ENCODE results near the gene TIFAB.

The TIFAB gene

DNA sequence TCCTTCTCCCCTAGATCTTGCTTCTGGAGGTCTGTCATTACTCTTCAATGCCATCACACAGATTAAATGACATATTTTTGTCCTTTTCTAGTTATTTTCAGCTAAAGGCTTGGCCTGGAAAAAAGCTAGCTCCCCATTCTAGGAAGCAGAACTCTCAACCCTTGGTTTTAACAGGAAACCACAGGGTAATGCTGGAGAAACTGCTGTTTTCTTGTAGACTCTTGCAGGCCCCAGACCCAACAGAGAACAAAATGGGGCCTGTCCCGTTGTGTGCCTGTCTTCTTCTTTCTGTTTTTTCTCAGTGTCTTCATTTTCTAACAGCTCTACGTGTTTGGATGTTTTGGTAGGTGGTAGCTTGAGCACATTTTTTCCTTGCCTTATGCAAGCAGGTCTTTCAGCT is 26.5 kb downstream of the TIFAB start:
- DNase-seq (ENCODE audit: low spot score): no peak

DNA sequence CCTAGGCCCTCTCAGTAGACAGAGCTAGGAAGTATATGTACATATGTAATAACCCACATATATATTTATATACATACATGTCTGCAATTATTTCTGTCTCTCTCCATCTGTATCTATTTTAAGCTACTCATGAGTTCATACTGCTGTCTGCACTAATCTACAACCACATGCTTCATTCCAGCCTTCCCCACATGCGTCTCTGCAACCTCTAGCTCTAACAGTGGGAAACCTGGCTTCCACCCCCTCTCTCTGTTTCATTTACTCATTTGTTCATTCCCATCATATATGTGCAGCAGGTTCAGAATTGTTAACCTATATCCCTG is 28.3 kb downstream of the TIFAB start:
- DNase-seq (ENCODE audit: low spot score): no peak

DNA sequence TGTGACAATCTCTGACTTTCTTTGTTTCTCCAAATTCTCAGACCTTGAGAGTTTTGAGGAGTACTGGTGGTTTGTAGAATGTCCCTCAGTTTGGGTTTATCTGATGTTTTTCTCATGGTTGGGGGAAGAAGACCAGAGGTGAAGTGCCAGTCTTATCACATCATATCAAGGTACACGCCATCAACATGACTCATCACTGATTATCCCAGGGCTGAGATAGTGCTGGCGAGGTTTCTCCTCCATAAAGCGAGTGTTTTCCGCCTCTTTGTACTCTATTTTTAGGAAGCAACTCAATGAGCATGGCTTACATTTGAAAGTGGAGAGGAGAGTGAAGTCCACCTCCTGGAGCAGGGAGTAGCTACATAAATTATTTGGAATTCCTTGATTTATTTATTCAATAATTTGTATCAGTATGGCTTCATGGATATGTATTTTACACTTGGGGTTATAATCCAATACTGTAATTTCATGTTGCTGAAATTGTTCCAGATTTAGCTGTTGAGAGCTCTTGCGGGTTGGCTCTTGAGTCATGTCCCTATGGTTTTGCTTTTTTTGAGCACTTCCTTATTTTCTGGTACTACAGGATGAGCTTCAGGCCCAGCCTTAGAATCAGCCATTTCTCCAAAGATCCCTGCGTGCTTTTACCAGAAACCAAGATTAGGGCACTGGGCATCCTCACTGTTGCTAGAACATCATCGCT is 28.9 kb downstream of the TIFAB start:
- DNase-seq (ENCODE audit: low spot score): no peak

DNA sequence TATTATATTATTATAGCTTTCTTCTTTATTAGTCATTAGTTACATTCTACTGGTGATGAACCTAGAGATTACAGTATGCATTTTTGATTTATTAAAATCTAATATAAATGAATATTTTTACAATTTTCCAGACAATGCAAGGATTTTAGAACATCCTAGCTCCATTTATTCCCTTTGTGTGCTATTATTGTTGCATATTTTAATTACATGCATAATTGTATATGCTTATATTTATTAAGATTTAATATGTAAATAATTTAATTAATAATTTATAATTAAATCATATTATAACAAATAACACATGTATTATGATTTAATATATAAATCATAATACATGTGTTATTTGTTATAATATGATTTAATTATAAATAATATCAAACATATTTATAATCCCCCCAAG is 29.7 kb downstream of the TIFAB start:
- no peak for DNase-seq (ENCODE audit: low spot score)

DNA sequence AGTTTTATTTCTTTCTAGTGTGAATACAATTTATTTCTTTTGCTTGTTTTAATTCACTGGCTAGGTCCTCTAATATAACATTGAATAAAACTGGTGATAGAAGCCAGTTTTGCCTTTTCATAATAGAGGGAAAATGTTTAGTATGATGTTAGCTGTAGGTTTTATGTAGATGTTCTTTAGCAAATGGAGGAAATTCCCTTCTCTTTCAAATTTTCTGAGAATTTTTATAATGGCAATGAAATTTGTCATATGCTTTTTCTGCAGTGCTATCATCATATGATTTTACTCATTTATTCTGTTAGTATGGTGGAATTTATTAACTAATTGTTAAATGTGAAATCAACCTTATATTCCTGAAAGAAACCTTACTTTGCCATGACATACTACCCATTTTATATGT is 35.1 kb downstream of the TIFAB start:
- no peak for DNase-seq (ENCODE audit: low spot score)

DNA sequence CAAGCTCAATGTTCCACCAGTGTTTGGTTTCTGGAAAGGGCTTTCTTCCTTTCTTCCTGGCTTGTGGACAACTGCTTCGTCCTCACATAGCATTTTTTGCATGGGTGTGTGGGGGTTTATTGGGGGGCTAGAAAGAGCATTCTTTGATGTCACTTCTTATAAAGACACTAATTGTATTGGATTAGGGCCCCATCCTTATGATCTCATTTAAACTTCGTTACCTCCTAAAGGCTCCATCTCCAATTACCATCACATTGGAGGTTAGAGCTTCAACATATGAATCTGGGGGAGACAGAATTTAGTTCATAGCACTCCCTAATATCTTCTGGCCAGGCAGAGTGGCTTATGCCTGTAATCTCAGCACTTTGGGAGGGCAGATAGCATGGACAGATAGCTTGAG is 47.1 kb downstream of the TIFAB start:
- DNase-seq (ENCODE audit: low spot score): no peak

DNA sequence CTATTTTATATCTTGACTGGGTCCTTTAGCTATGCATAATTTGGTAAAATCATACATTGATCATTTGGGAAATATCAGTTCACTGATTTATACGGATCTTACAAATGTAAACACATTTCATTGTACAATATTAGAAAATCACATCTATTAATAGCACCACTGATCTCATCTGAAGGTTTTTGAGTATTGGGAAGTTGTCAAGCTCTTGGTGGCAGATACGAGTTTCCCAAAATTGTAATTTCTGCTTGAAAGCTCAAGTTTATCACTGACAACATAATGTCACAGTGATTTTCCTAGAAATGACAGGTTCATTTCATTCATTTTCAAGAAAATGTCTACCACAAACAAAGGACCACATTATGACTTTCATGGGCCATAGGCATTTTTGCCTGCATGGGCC is 50.1 kb downstream of the TIFAB start:
- no peak for DNase-seq (ENCODE audit: low spot score)

DNA sequence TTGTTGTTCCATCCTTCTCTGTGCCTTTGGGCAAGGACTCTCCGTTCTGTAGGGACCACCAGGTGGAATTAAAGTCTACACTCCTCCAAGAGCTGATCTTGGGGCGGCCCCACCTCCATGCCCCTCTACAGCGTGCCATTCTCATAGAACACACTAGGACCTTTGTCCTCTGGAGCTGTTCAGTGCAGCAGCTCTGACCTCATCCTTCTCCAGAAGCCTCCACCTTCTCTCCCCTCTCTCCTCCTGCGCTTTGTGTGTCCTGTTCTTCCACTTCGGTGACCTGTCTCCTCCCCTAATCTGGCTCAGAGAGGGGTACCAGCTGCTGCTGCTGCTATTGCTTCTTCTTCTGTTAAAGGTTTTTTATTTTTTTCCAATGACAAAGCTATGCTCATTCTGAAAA is 51.3 kb downstream of the TIFAB start:
- DNase-seq (ENCODE audit: low spot score): no peak

DNA sequence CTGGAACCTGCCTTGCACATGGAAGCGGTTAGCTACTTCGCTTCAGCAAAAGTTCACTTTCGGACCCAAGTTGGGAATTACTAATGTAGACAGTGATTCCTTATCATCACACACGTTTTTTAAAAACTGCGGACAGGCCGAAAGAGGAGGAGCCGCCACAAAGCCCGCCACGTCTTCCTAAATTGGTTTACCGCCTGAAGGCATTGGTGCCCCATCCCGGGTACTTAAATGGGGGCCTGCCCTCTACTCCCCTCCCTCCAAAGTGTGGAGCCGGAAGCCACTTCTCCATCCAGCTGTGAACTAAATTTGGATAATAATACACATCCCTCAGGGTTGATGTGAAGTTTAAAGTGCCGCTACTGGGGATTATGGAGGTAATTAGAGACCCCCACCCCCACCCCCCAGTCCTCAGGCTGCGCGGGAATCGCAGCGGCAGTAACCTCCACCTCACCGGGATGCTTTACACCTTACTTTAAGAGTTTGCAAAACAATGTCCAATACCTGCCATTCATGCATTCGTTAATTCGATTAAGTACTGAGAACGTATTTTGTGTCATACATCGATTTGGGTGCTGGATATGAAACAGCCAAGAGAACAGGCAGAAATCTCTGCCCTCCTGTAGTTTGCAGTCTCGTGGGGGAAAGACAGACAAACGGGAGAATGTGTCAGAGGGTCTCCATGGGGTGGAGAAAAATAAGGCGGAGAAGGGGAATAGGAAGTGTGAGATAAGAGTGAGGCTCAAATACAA is 52.2 kb downstream of the TIFAB start:
- peak; percentile 43 for DNase-seq (ENCODE audit: low spot score)

DNA sequence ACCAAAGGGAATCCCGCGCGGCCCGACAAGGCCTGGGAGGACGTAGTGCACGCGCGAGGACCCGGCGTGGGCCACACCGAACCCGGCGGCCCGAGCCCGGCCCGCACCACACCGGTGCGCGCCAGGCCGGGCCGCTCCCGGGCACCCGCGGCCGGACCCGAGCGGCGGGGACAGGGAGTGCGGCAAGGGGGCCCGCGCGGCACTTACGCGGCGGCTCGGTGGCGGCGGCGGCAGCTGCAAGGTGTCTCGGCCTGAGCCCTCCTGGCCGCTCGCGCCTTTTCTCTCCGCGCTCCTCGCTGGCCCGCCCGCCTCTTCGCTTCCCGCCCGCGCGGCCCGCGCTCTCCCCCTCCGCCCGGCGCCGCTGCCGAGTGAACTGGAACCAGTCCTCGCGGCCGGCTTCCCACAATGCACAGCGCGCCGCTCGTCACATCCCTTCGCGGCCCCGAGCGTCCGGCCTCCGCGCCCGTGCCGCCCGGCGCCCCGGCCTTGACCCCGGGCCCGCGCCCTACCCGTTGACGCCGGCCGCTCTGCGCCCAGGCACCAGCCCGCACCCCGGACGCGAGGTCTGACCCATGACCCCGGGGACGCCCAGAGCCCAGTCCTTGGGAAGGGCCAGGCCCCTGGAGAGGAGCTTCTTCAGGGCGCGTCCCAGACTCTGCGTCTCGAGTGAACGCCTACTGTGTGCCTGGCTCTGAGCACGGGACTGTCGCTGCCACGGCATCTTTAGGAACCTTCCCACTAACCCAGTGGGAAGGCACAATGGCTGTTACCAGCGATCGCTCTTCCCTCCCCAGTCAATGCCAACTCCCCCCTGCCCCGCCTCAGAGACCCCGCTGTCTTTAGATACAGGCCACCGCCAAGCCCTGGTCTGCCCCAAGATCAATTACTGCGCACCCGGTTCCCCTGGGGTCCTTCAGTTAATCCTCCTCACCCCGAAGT is 53.0 kb downstream of the TIFAB start, which contains the start of gene MACROH2A1:
MACROH2A1 (minus strand) TSS at position 377 of the 939 bp plus-strand sequence. CDS start 10,138 bp downstream, outside the sequence.
- peak; percentile 87 for DNase-seq (ENCODE audit: low spot score)

DNA sequence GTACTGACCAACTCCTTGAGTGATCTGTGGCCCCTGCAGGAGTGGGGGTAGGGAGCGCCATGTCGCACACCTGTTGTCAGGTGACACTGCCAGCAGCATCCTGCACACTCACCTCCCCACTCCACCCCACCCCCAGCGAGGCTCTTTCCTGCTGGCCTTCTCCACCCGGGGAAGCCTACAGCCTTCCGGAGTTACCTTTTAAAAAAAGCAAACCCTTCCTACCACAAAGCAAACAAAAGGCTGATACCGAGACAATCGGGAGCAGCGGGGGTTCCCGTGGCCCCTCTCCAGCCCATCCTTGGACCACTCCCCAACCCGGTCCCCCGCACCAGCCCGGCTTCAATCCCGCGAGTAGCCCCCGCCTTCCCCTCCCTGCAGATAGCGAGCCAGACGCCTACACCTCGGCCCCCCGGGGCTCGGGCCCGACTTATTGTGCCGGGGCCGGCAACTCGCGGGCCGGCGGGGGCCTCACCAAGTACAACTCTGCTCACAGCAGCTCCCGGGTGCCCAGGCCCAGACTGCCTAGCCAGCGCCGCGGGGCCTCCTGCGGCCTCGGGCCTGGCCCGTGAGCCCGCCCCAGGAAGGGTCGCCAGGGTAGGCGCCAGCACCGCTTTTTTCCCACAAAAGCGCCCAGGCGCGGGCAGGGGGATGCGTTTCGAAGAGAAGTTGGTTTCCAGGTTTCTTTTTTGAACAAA is 53.8 kb downstream of the TIFAB start:
- peak; percentile 66 for DNase-seq (ENCODE audit: low spot score)

Measured in iPS-NIHi11 (cell line).